ENCODE results near the gene DYNC1H1. TPM values are rescaled to one million over a fixed set of nuclear protein-coding genes. Genes with fewer than 3 reads are reported as not detected.

The DYNC1H1 gene
- total and polyA plus RNA-seq, 2 experiments from 2014 or later = 179 to 635 TPM

- no peak for TF ChIP-seq EZH2 (IDR thresholded peaks at IDR 0.05; ENCODE audit: low read depth, unreplicated experiment)
Measured at GRCh38 chr14:102044566-102044965, 80.2 kb downstream of the DYNC1H1 start (continued).

- Histone ChIP-seq H3K4me3 (no peak overlapping the region), H3K9me2 (ENCODE audit: insufficient read depth) (no peaks in the 10 kb centered on the region), H3K4me1 (ENCODE audit: insufficient read depth) (no peaks in the 10 kb centered on the region), H3K79me2 (replicated peaks; ENCODE audit: insufficient read depth) (no peaks in the 10 kb centered on the region), H3K36me3 (ENCODE audit: insufficient read depth) (peaks cover 25% of the 10 kb centered on the region), H4K20me1 (replicated peaks; ENCODE audit: insufficient read depth) (peaks cover 6% of the 10 kb centered on the region), H2AFZ (no peak overlapping the region), H3K27me3 (ENCODE audit: insufficient read depth) (no peaks in the 10 kb centered on the region), H3K4me2 (no peak overlapping the region), H3F3A (replicated peaks; ENCODE audit: low read depth) (0 out of 2 replicates have a peak, but pooled peaks cover 11% of the 10 kb centered on the region), H3K27ac (ENCODE audit: low read depth) (no peak overlapping the region)
- Mint-ChIP-seq H3K9me3 (no peaks in the 10 kb centered on the region; the same call in 2 of the 3 replicates), H3K27me3 (ENCODE audit: insufficient read depth, low read depth, poor library complexity) (peaks cover 13% of the 10 kb centered on the region), H3K36me3 (ENCODE audit: low read depth) (peaks cover 78% of the 10 kb centered on the region), H3K4me1 (peaks cover 4% of the 10 kb centered on the region; the same call in 1 of the 3 replicates), H3K27ac (no peak overlapping the region), H3K4me3 (no peak overlapping the region)
- ATAC-seq (peak; percentile 97), DNase-seq (ENCODE audit: low spot score) (peak; percentile 93)
- TF ChIP-seq CREB1 (CRISPR knock-in tag; IDR thresholded peaks at IDR 0.05; ENCODE audit: low read depth) (peak; percentile 26; the same call in 1 of the 2 replicates), EZH2phosphoT487 (IDR thresholded peaks at IDR 0.05; ENCODE audit: unreplicated experiment) (no peak), ZNF331 (CRISPR knock-in tag; IDR thresholded peaks at IDR 0.05; ENCODE audit: low read depth) (no peak), CTCF (conservative IDR thresholded peaks at IDR 0.05; ENCODE audit: low read depth in 2 of 2) (peak; percentile 51 to 92)
- TF ChIP-seq, protein P1, sequence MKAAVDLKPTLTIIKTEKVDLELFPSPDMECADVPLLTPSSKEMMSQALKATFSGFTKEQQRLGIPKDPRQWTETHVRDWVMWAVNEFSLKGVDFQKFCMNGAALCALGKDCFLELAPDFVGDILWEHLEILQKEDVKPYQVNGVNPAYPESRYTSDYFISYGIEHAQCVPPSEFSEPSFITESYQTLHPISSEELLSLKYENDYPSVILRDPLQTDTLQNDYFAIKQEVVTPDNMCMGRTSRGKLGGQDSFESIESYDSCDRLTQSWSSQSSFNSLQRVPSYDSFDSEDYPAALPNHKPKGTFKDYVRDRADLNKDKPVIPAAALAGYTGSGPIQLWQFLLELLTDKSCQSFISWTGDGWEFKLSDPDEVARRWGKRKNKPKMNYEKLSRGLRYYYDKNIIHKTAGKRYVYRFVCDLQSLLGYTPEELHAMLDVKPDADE (IDR thresholded peaks at IDR 0.05) = no peak
Measured at GRCh38 chr14:102046337-102047278, 82.2 kb downstream of the DYNC1H1 start.

DNA sequence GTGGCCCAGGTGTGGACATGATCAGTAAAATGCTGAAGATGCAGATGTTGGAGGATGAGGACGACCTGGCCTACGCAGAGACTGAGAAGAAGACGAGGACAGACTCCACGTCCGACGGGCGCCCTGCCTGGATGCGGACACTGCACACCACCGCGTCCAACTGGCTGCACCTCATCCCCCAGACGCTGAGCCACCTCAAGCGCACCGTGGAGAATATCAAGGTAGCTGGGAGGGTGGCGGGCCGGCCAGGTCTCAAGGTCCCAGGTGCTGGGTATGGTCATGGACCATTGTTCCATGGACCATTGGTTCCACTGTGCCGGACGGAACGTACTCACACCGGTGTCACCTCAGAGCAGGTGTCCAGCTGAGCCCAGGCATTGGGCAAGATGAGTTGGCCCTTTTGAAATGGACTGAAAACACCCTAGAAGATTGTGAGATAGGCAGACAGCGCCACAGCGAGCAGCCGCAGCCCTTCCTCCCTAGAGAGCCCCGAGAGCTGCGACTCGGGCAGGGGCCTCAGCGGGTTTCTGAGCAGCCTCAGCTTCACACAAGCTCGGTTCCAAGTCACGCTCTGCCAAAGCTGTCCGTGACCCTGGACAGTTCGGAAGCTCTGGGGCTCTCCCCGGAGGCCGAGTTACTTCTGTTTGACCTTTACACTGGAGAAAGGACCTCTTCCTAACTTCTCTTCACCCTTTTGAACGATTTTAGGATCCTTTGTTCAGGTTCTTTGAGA is 83.6 kb downstream of the DYNC1H1 start:
- peaks cover 6% of the 10 kb centered on the region for H4K20me1 ChIP-seq (replicated peaks; ENCODE audit: insufficient read depth)
- Mint-ChIP-seq H3K9me3 (no peaks in the 10 kb centered on the region; the same call in 2 of the 3 replicates), H3K36me3 (ENCODE audit: low read depth) (peaks cover 78% of the 10 kb centered on the region), H3K4me1 (peaks cover 4% of the 10 kb centered on the region; the same call in 1 of the 3 replicates), H3K27me3 (ENCODE audit: insufficient read depth, low read depth, poor library complexity) (peaks cover 8% of the 10 kb centered on the region), H3K27ac (no peak overlapping the region), H3K4me3 (no peak overlapping the region)
- DNase-seq (ENCODE audit: low spot score) = no peak
- no peaks in the 10 kb centered on the region for H3K9me2 ChIP-seq (ENCODE audit: insufficient read depth)
- no peaks in the 10 kb centered on the region for H3K27me3 ChIP-seq (ENCODE audit: insufficient read depth)
- H3K79me2 ChIP-seq (replicated peaks; ENCODE audit: insufficient read depth) = no peaks in the 10 kb centered on the region
- ATAC-seq = no peak
- no peak overlapping the region for H3K4me3 ChIP-seq
- 0 out of 2 replicates have a peak, but pooled peaks cover 11% of the 10 kb centered on the region for H3F3A ChIP-seq (replicated peaks; ENCODE audit: low read depth)
- no peaks in the 10 kb centered on the region for H3K4me1 ChIP-seq (ENCODE audit: insufficient read depth)
- H3K27ac ChIP-seq (ENCODE audit: low read depth) = no peak overlapping the region
- no peak overlapping the region for H2AFZ ChIP-seq
- H3K36me3 ChIP-seq (ENCODE audit: insufficient read depth) = peaks cover 19% of the 10 kb centered on the region
- H3K4me2 ChIP-seq = no peak overlapping the region
- TF ChIP-seq CTCF (conservative IDR thresholded peaks at IDR 0.05; ENCODE audit: low read depth in 2 of 2) (no peak), ZNF331 (CRISPR knock-in tag; IDR thresholded peaks at IDR 0.05; ENCODE audit: low read depth) (no peak), ZNF114 (CRISPR knock-in tag; IDR thresholded peaks at IDR 0.05) (no peak), EZH2 (IDR thresholded peaks at IDR 0.05; ENCODE audit: low read depth, unreplicated experiment) (no peak), STAT1 (IDR thresholded peaks at IDR 0.05; ENCODE audit: unreplicated experiment) (no peak), NANOG (IDR thresholded peaks at IDR 0.05; ENCODE audit: borderline replicate concordance) (no peak)
- TF ChIP-seq, protein P1 (IDR thresholded peaks at IDR 0.05) = no peak
